Measurements from ENCODE around the gene MOG.

The MOG gene

GRCh38 chr6:29656798-29657197 lies at the start of gene MOG:
MOG (plus strand) TSS chr6:29657092; CDS start chr6:29657210, 118 bp downstream.
- no peak for FAIRE-seq

- FAIRE-seq: no peak
Measured at GRCh38 chr6:29608131-29608530, 48.8 kb upstream of the MOG start.

- no peak for FAIRE-seq
Measured at GRCh38 chr6:29610540-29610939, 46.4 kb upstream of the MOG start.

GRCh38 chr6:29611426-29611825 lies 45.5 kb upstream of the MOG start:
- no peak for FAIRE-seq

- FAIRE-seq: no peak
Measured at GRCh38 chr6:29617782-29618554, 38.9 kb upstream of the MOG start.

- FAIRE-seq: no peak
Measured at GRCh38 chr6:29619578-29620160, 37.2 kb upstream of the MOG start.

- no peak for FAIRE-seq
Measured at GRCh38 chr6:29620630-29621029, 36.3 kb upstream of the MOG start.

GRCh38 chr6:29624520-29624961 lies 32.4 kb upstream of the MOG start:
- no peak for FAIRE-seq

- no peak for FAIRE-seq
Measured at GRCh38 chr6:29625337-29625930, 31.5 kb upstream of the MOG start.

GRCh38 chr6:29626948-29627754 lies 29.7 kb upstream of the MOG start:
- no peak for FAIRE-seq

GRCh38 chr6:29627755-29628418 lies 29.0 kb upstream of the MOG start:
- FAIRE-seq: no peak

GRCh38 chr6:29628419-29629281 lies 28.2 kb upstream of the MOG start:
- no peak for FAIRE-seq

- FAIRE-seq: no peak
Measured at GRCh38 chr6:29629571-29629970, 27.3 kb upstream of the MOG start.

GRCh38 chr6:29630315-29630714 lies 26.6 kb upstream of the MOG start:
- no peak for FAIRE-seq

- FAIRE-seq: no peak
Measured at GRCh38 chr6:29631209-29631810, 25.6 kb upstream of the MOG start.

- no peak for FAIRE-seq
Measured at GRCh38 chr6:29631860-29632731, 24.8 kb upstream of the MOG start.

- no peak for FAIRE-seq
Measured at GRCh38 chr6:29632789-29633533, 23.9 kb upstream of the MOG start, which contains the start of gene GABBR1. GABBR1 (minus strand) TSS chr6:29633183; CDS start chr6:29632385, 798 bp downstream.

GRCh38 chr6:29633534-29633905 lies 23.4 kb upstream of the MOG start:
- FAIRE-seq: no peak

GRCh38 chr6:29637247-29637646 lies 19.6 kb upstream of the MOG start:
- FAIRE-seq: no peak
